Glomerular visceral epithelial cell (primary cell): ENCODE data around the gene DHRSX.
"Not testable (repeated sequence)": the region's sequence is repeated elsewhere in the genome, so short reads cannot be mapped to it uniquely, and the experiment has no call there.

Experiments used
- DNase-seq: peaks from one replicate; pipeline ENCODE4 v3.0.0-alpha.2; 2016; ENCODE audit errors: extremely low spot score

DHRSX gene

DNA sequence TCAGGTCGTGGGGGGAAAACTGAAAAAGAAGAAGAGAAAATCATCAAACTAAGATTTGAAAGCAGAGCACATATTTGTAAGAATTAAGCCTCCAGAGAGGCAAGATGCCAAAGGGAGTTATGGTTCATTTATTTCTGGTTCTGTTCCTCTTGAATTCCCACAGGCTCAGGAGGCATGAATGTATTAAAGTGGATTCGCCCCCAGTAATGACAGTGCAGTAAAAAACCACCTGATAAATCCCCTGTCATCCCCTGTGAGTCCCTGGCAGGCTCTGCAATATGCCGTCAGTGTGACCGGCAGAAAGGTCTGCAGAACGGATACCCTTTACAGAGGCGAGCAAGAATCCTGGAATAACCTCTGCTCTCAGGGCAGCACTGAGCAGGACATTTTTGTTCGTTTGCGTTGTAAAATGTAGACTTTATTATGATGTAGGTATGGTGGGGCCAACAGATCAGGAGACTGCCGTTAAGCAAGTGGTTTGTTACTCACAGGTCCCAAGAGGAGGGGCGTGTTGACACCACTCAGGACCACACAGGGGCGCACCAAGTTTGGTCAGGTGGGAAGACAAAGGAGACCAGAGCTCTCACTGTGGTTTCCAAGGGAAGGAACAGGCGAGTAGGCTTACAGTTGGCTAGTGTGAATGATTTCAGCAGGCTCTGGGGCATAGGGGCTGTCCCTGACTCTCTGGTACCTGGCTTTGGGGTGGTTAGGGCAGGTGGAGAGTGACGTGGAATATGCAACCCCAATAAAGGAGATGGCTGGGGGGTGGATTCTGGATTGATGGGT is 75.3 kb downstream of the DHRSX start:
- no peak for DNase-seq

DNA sequence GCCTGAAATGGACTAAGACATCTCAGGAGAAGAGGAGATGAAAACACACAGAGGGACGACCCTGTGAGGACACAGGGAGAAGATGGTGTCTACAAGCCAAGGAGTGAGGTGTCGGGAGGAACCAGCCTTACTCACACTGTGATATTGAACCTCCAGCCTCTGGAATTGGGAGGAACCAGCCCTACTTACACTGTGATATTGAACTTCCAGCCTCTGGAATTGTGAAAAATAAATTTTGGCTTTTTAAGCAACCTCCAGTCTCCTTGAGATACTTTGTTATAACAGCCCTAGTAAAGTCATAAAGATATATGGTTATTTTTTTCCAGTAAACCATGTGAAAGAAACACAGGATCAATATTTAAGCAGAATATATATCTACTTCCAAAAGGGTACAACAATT is 76.5 kb downstream of the DHRSX start:
- no peak for DNase-seq

DNA sequence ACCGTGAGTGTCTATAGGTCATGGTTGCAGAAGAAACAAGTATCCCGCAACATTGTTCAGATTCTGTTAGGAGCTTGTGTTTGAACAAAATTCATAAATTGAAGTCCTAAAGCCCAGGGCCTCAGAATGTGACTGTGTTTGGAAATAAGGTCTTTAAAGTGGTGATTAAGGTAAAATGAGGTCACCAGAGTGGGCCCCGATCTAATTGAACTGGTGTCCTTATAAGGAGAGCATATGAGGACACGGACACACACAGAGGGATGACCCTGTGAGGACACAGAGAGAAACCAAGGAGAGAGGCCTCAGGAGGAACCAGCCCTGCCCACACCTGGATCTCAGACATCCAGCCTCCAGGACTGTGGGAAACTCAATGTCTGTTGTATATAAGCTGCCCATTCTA is 76.9 kb downstream of the DHRSX start:
- DNase-seq = no peak

DNA sequence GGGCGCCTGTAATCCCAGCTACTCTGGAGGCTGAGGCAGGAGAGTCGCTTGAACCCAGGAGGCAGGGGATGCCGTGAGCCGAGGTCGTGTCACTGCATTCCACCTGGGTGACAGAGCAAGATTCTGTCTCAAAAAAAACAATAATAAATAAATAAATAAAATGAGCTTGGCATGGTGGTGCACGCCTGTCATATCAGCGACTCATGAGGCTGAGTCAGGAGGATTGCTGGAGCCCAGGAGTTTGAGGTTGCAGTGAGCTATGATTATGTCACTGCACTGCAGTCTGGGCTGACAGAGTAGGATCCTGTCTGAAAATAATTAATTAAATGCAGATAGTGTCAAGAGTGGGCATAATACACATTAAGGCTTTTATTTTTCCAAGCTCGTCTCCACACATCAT is 77.5 kb downstream of the DHRSX start:
- peak; percentile 15 for DNase-seq

DNA sequence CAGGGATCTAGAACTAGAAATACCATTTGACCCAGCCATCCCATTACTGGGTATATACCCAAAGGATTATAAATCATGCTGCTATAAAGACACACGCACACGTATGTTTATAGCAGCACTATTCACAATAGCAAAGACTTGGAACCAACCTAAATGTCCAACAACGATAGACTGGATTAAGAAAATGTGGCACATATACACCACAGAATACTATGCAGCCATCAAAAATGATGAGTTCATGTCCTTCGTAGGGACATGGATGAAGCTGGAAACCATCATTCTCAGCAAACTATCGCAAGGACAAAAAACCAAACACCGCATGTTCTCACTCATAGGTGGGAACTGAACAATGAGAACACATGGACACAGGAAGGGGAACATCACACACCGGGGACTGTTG is 81.4 kb downstream of the DHRSX start:
- not testable (repeated sequence) for DNase-seq

DNA sequence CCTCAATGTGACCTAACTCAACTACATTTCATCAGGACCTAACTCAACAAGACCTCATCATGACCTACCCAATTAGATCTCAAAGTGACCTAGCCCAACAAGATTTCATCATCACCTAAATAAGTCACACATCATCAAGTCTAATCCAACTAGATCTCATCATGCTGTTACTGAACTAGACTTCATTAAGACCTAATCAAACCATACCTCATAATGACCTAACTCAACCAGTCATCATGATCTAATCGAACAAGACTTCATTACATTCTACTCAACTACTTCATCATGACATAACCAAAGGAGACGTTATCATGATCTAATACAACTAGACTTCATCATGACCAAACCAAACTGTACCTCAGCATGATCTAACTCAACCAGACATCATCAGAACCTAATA is 82.8 kb downstream of the DHRSX start:
- no peak for DNase-seq

DNA sequence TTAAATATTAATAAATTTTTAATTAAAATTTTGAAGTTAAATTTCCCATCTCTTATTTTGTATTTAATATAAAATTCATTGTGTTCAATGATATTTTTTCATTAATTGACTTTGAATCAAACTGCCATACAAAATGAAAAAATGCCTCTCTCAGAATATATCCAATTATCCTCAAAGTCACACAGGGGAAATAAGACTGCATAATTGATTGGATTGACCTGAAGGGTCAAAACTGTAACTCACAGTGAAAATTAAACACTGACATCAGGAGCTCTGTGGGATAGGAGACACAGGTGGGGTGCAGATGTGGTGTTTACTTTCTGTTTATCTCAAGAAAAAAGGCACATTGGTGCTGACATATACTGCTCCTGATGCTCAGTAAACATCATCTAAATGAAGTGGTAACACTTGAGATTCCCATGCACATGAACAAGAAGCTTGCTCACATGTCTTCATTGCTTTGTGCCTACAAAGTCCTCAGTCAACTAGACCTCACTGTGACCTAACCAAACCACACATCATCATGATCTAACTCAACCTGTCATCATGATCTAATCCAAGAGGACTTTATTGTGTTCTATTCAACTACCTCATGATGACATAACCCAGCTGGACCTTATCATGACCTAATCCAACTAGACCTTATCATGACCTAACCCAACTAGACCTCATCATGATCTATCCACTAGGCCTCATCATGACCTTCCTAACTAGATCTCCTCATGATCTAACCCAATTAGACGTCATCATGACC is 83.7 kb downstream of the DHRSX start:
- DNase-seq = no peak

DNA sequence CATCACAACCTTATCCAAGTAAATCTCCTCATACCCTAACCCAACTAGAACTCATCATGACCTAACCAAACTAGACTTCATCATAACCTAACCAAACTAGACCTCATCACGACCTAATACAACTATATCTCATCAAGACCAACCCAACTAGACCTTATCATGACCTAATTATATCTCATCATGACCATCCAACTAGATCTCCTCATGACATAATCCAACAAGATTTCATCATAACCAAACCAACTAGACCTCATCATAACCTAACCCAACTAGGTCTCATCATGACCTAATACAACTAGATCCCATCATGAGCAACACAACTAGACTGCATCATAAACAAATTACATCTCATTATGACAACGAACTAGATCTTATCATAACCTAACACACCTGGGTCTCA is 86.4 kb downstream of the DHRSX start:
- no peak for DNase-seq

DNA sequence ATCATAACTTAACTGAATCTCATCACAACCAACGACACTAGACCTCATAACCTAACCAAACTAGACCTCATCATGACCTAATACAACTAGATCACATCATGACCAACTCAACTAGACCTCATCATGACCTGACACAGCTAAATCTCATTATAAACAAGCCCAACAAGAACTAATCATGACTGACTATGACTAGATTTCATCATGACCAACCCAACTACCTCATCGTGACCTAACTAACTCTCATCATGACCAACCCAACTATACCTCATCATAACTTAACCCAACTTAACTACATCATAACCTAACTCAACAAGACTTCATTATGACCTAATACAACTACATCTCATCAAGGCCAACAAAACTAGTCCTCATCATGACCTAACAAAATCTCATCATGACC is 86.8 kb downstream of the DHRSX start:
- DNase-seq = no peak

DNA sequence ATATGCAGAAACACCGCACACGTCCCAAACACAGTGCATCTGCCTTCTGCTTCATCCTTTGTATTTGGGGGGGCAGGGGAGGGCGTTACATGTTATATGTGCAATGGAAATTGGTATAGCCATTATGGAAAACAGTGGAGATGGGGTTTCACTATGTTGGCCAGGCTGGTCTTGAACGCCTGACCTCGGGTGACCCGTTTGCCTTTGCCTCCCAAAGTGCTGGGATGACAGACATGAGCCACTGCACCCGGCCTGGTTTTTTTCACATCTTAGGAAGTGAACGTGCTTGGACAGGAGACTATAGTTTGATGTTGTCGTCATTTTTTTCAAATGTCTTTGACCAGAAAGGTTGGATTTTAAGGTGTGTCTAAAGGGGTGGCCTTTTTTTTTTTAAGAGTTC is 88.6 kb downstream of the DHRSX start:
- DNase-seq = no peak

DNA sequence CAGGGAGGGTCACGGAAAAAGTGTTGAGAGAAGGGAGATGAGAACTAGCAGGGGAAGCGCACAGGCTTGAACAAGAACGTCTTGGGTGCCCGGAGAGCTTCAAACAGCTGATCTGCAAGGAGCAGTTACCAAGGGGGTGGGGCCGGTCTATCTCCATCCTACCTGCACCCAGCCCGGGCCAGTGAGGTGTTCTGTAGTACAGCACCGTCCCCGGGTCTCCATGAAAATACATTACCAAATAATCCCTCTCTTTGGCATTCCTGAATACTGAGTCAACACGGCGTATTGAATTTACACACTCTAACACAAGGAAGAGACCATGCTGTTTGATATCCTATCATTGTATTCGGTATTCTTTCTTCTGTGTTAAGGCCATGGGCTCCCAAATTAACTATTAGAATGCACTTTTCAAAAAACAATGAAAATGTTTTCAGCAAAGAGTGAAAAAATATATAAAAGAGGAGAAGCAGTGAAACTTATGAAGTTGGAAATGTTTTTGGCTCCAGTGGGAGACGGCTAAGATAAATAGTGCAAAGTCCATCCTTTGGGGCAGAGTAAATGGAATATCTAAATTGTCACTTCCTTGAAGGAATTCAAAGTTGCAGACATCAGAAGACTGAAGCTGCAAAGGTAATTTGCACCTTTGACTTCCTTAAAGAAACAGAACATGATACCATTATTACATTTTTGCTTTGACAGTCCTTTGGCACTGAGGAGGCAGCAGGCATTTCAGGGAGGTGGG is 90.3 kb downstream of the DHRSX start:
- DNase-seq = no peak

DNA sequence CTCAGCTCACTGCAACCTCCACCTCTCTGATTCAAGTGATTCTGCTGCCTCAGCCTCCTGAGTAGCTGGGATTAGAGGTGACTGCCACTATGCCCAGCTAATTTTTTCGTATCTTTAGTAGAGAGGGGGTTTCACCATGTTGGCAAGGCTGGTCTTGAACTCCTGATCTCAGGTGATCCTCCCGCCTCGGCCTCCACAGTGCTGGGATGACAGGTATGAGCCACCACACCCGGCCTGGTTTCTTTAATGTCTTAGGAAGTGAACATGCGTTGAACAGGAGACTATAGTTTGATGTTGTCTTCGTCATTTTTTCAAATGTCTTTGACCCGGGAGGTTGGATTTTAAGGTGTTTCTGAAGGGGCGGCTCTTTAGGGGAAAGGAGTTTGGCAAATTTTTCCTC is 91.0 kb downstream of the DHRSX start:
- DNase-seq = no peak

DNA sequence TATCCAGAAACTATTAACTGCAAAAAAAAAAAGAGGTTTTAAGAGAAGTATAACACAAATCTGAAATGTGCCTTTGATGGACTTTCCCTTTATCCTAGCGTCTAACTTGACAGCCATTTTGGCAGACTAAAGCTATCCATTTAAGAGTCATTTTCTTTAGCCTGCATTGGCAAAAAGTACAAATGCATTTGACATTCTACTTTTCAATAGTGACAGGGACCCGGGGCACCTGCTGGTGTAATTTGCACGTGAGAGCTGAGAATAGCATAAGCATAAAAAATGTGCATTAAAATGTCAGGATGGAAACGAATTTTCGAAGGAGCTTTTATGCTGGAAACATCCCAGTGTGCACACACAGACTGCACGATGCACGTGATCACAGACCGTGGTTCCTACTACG is 91.9 kb downstream of the DHRSX start:
- no peak for DNase-seq

DNA sequence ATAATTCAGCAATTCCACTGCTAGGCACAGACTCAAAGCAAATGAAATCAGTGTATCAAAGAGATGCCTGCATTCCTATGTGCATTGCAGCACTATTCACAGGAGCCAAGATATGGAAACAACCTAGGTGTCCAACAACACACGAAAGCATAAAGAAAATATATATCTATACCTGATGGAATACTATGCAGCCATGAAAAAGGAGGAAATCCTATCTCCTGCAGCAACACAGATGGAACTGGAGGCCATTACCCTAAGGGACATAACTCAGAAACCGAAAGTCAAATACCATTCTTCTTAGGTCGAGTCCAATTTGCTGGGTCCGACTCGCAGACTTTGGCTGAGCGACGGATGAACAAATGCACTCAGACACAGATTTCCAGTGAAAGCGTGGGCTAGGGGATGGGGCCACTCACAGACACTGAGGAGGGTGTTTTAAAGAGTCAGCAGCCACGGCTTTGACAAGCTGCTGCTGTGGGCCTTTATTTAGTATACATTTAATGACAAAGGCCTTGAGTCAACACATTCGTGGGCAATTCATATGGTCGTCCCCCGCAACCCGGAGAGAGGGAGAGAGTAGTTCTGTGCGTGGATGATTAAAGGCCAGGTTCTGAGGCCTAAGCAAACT is 93.8 kb downstream of the DHRSX start:
- DNase-seq = no peak

DNA sequence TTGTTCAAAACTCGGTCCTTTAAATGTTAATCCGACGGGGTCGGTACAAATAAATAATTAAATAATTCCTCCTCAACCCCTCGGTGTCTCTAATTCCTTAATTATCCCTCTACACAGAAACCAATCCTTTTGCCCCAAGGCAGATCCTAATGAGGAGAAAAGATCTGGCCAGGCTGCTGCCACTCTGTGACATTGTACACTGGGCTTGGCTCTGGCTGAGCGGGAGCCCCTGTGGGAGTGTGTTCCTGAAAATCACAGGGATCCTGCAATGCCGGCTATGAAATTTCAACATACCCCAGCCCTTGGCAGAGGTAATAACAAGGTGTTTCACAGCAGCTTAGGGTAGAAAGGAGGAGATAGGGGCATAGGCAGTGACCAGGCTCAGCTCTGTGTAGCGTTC is 96.0 kb downstream of the DHRSX start:
- no peak for DNase-seq

DNA sequence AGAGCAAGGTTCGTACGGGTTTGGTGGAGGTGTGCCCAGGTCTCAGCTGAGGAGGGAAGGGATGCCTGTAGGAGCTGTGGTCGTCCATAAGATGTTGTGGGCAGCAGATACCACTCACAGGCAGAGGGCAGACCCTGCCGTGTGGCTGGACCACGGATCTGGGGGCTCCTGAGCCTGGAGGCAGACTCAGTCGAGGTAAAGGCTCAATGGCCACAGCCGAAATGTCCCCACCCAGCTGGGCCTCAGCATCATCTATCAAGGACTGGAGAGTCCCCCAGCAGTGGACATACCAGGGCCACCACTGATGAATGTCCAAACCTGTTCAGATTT is 98.5 kb downstream of the DHRSX start:
- DNase-seq = no peak

DNA sequence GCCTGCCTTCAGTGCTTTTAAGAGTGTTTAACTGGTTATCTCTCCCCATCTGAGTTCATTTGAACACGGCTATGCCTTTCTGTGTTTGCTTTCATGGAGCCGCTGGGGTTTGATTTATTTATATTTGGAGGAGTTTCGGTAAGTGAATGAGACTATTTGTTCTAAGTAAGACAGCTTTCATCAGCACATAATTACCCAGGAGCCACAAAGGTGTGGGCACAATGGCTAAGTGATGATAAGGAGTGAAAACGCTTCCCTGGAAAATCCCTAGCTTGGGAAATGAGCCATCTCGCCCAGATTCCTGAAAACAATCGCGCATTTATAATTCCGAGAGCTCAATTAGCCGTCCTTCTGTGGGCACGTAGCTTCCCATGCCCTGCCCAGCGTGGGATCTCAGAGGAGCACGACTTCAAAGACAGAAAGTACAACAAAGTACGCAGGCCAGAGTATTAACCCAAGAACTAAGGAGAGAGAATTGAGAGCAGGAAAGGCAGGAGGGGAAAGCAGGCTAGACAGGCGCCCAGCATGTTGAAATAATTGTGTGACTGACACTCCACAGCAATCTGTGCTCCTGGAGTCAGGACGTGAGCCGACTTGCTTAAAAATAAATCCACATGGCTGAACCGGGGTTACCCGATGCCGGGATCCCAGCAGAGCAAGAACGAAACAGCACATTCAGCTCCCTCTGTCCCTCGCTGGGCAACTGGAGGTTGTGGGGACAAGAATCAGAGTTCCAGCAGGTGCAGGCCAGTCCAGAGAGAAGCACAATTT is 99.0 kb downstream of the DHRSX start:
- DNase-seq = peak; percentile 20

DNA sequence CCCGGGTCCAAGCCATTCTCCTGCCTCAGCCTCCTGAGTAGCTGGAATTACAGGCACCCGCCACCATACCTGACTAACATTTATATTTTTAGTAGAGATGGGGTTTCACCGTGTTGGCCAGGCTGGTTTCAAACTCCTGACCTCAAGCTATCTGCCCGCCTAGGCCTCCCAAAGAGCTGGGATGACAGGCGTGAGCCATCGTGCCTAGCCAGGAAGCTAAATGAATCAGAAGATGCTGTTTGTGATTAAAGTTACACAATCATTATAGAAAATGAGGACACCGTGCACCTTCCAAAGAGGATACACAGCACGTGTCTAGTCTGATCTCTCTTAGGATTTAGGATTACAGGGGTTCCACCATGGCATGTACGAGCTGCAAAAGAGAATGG is 99.6 kb downstream of the DHRSX start:
- DNase-seq = no peak

DNA sequence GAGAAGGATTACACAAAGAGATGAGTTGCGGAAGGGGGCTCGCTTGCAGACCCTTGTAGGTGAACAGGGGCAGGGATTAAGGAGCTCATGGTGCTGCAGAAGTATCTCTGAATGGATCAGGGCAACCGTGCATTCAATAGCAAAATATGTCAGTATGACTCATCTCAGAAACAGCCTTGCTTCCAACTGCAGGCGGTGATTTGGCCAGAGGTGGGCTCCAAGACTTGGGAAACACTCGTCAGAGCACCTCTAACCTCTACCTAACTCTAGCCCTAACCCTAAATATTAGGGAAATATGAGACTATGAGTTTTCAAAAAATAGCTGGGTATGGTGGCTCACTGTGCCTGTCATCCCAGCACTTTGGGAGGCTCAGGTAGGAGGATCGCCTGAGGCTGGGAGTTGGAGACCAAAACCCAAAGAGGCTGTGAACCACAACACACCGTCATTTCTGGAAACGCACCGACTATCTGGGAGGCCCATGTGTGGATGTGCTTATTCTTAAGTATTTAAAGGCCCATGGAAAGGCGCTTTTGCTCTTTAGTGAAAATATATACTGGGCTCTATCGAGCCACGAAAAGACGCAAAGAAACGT is 102.6 kb downstream of the DHRSX start:
- peak; percentile 47 for DNase-seq

DNA sequence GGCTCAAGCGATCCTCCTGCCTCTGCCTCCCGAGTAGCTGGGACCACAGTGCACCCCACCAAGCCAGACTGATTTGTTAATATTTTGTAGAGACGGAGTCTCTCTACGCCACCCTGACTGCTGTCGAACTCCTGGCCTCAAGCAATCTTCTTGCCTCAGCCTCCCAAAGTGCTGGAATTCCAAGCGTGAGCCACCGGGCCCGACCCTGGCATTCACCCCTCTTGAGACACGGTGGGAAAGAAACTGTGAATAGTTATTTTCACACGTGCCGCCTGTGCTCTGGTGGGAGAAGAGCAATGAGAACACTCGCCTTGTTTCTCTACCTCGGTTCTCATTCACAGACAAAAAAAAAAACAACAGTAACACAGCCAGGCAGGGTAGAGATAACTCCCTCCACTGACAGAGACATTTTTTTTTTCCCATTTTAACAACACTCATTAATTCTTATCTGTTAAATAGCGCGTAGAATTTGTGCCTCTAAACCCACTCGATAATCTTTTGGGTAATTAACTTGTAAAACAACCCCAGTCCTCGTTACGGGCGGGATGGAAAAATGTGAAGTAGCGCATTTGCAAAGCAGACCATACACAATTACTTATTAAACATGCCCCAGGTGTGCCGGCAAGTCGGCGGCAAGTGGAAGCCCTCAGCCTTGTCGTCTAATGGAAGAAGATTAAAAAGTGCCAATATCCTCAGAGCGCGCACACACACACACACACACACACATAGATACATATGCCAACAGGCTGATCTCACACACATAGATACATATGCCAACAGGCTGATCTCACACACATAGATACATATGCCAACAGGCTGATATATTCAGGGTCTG is 103.3 kb downstream of the DHRSX start:
- no peak for DNase-seq
